ENCODE data around the gene TMBIM4. TPM values are rescaled to one million over a fixed set of nuclear protein-coding genes. Genes with fewer than 3 reads are reported as not detected.

The TMBIM4 gene
- total RNA-seq, 1 experiment from 2014 or later = 18.4 TPM

DNA sequence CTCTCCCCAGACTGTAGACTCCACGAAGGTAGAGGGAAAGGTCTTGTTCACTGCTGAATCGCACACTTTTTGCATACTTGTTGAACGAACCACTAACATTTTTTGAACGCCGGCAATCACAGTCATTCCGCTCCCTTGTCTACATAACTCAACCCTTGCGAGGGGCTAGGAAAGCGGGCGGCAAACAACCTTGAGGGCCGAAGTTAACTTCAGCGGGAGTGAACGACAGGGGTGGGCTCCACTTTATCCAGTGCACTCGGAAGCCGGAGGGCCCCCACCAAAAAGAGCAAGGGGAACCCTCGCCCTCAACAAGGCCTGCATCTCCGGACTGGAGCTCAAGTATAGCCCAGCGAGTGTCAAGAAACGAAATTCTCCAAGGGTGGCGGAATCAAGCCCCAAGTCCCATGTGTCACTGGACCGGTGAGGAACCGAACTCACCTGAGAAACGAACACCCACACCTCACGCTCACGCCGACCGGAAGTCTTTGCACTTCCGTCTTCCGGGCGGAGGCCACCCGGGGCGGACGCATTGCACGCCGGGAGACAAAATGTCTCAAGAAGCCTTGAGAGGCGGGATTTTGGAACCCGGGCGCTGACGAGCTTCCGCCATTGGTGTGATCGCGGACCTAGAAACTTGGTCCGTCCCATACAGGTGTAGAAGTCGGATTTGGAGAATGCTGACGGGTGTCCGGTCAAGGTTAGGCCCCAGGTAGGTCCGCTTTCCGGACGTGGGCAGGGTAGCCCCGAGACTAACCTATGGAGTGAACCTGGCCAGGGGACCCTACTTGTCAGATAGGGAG, 39.3 kb downstream of the TMBIM4 start, which contains the start of gene LLPH:
Gene LLPH, minus strand, starts transcription at position 484 of the 800 bp plus-strand sequence. CDS start 1,644 bp downstream, outside the sequence.
- Histone ChIP-seq H3K79me2 (ENCODE audit: insufficient read depth, low read length) (peaks cover 8% of the 10 kb centered on the region; the same call in 1 of the 2 replicates), H3K4me2 (ENCODE audit: insufficient read depth, insufficient read length, low read length) (peak within 1 kb of the TSS; percentile 99), H3K27ac (ENCODE audit: insufficient read length, low read depth, low read length) (no peak within 1 kb of the TSS), H3K18ac (ENCODE audit: insufficient read length, low read depth, low read length) (peak within 1 kb of the TSS; percentile 71), H2BK12ac (ENCODE audit: insufficient read length, low read depth, low read length) (no peak within 1 kb of the TSS), H3K27me3 (ENCODE audit: insufficient read depth, low read length) (no peaks in the 10 kb centered on the region), H3K4ac (ENCODE audit: low read depth, low read length) (no peak within 1 kb of the TSS), H3K23me2 (ENCODE audit: insufficient read length, low read depth, low read length, poor library complexity, severe bottlenecking) (peaks cover 6% of the 10 kb centered on the region), H4K8ac (replicated peaks; ENCODE audit: insufficient read length, low read depth, low read length) (no peak within 1 kb of the TSS), H4K91ac (ENCODE audit: insufficient read length, low read depth, low read length) (no peak within 1 kb of the TSS), H3K56ac (ENCODE audit: insufficient read length, low read depth, low read length) (no peak within 1 kb of the TSS), H2AK5ac (ENCODE audit: insufficient read length, low read length) (no peak within 1 kb of the TSS), H3K9me3 (ENCODE audit: control insufficient read depth, low read depth, low read length) (no peaks in the 10 kb centered on the region), H3K4me1 (ENCODE audit: insufficient read depth, low read length) (no peaks in the 10 kb centered on the region), H2BK120ac (ENCODE audit: low read depth, low read length, poor library complexity, severe bottlenecking) (no peak within 1 kb of the TSS), H4K20me1 (ENCODE audit: control insufficient read depth, insufficient read depth, insufficient read length) (no peaks in the 10 kb centered on the region), H3T11ph (ENCODE audit: low read length) (no peak within 1 kb of the TSS), H3K79me1 (ENCODE audit: insufficient read depth, low read depth, low read length, poor library complexity, severe bottlenecking) (no peaks in the 10 kb centered on the region), H3K14ac (ENCODE audit: insufficient read depth, low read length) (peak within 1 kb of the TSS; percentile 75), H2AFZ (ENCODE audit: low read length) (no peak within 1 kb of the TSS), H2BK20ac (ENCODE audit: low read depth, low read length, poor library complexity, severe bottlenecking) (no peak within 1 kb of the TSS), H2BK15ac (ENCODE audit: low read depth, low read length) (no peak within 1 kb of the TSS), H4K5ac (ENCODE audit: insufficient read length, low read depth, low read length) (no peak within 1 kb of the TSS), H3K23ac (ENCODE audit: insufficient read length, low read depth, low read length) (no peak within 1 kb of the TSS), H3K9ac (ENCODE audit: extremely low read depth, insufficient read length, low read length) (peak within 1 kb of the TSS; percentile 77), H2BK5ac (ENCODE audit: insufficient read length, low read length) (no peak within 1 kb of the TSS)
- H3K4me1 Mint-ChIP-seq = peaks cover 11 to 18% of the 10 kb centered on the region in 2 experiments
- WGBS (ENCODE audit: extremely low coverage, insufficient read length, low lambda C conversion rate) = no CpG with 5 or more reads among the region's 49 CpGs
- peak; percentile 94 for DNase-seq
- TF ChIP-seq, protein P1, sequence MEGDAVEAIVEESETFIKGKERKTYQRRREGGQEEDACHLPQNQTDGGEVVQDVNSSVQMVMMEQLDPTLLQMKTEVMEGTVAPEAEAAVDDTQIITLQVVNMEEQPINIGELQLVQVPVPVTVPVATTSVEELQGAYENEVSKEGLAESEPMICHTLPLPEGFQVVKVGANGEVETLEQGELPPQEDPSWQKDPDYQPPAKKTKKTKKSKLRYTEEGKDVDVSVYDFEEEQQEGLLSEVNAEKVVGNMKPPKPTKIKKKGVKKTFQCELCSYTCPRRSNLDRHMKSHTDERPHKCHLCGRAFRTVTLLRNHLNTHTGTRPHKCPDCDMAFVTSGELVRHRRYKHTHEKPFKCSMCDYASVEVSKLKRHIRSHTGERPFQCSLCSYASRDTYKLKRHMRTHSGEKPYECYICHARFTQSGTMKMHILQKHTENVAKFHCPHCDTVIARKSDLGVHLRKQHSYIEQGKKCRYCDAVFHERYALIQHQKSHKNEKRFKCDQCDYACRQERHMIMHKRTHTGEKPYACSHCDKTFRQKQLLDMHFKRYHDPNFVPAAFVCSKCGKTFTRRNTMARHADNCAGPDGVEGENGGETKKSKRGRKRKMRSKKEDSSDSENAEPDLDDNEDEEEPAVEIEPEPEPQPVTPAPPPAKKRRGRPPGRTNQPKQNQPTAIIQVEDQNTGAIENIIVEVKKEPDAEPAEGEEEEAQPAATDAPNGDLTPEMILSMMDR (conservative IDR thresholded peaks at IDR 0.05) = no peak
- H3K4me3 Mint-ChIP-seq = peak within 1 kb of the TSS; percentile 89 to 95
- no peaks in the 10 kb centered on the region; the same call in 1 of the 2 replicates for H3K27me3 Mint-ChIP-seq (ENCODE audit: low read depth)
- peaks cover 5 to 12% of the 10 kb centered on the region in 2 experiments; a peak in 3 of 5 replicates for H3K9me3 Mint-ChIP-seq
- peak within 1 kb of the TSS; percentile 88 to 99 (median 94) for H3K27ac Mint-ChIP-seq
- peaks cover 29 to 50% (median 49%) of the 10 kb centered on the region in 3 experiments; a peak in 6 of 7 replicates for H3K36me3 Mint-ChIP-seq (ENCODE audit: insufficient read depth in 1 of 3, low read depth in 3 of 3)
